Choroid plexus epithelial cell (primary cell): ENCODE results near the gene NTM.
A peak's percentile ranks its signal among the peaks of the same experiment; 100 is the strongest.

Experiments
- DNase-seq: peaks from one replicate; pipeline ENCODE4 v3.0.0-alpha.2; 2010; ENCODE audit warnings: low read depth
- H3K4me3 ChIP-seq: 2 replicates; pipeline ENCODE4 v1.5.1; 2011; ENCODE audit warnings: low read depth, mild to moderate bottlenecking, control low read depth, low read length, moderate library complexity
- CTCF ChIP-seq: conservative IDR thresholded peaks from 2 replicates; pipeline ENCODE4 v1.5.1; 2011; ENCODE audit warnings: low read depth, mild to moderate bottlenecking, control low read depth, inconsistent platforms, low read length, moderate library complexity

Gene NTM

GRCh38 chr11:132125988-132126871 lies 755.8 kb downstream of the NTM start:
- no peak for TF ChIP-seq CTCF
- peak overlapping the region; percentile 53 for H3K4me3 ChIP-seq
- peak; percentile 33 for DNase-seq

DNA sequence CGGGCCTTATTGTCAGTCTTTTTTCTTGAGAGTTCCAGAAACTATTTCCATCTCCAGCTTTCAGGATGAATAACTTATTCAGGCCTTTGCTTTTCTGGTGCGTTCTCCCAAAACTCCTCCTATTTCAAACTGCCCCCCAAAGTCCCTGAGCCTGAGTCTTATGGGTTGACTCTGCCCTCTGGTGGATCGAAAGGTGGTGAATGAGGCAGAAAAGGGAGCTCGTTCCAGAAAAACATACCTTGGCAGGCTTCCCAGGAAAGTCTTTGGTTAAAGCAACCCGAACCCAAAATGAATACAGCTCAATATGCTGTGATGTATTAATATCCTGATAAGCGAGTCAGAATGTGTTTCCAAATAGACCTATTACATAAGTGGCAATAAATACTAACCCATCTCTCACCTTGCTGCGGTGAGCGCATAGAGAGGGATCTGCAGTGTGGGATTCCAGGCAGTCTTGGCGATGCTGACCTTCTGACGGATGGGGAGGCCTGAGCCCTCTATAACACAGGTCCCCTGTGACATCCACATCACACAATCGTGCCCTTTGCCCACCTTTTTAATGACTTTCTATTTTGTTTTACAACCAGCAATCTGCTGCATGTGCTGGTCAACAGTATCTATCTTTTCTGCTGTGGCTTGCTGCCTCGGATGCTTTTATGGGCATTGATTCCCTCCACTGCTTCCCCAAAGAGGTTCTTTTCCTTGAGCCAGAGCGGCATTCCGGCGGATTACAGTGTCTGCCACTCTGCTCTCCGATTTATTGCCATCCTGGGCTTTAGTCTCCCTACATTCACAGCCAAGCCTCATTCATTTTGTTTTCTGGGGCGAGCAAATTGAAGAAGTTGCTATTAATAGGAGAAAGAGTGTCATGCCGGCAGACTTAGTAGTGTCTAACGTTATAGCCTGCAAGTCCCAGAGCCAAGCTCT lies 756.8 kb downstream of the NTM start:
- TF ChIP-seq CTCF, result peak; percentile 95
- DNase-seq, result peak; percentile 95

DNA sequence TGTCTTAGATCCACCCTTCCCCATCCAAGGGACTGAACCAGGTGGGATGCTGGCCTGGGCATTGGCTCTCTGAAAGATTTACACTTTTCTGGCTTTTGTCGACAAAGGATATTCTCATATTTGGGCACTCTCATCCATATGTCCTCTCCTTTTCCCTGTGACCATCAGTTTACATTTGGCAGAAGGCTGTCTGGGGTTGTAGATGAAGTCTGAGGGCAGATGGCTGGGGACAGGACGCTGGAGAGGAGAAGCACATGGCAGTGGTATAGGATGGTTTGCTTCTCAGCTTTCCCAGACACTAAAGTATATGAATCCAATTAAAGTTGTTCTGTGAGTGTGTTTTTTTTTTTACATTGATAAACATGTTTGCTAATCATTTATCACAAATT lies 757.5 kb downstream of the NTM start:
- H3K4me3 ChIP-seq, result no peak overlapping the region
- DNase-seq, result no peak

More for the DNA sequence above, 756.8 kb downstream of the NTM start:
- H3K4me3 ChIP-seq, result peak overlapping the region; percentile 53

DNA sequence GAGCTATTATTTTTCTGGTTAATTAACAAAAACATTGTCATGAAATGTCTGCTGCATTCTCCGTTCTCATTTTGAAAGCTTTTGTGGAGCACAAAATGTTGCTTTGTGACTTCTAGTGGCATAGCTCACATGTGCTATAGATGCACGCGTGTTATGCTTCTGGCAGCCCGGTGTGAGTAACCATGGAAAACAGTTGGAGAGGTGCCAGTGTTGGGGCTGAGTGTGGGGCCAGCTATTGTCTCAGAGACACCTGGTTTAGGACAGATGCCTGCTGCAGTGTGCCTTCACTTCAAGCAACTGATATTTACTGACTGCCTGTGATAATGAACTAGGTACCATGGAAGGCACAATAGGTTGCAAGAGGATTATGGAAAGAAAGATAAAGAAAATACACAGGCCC lies 760.6 kb downstream of the NTM start:
- no peak overlapping the region for H3K4me3 ChIP-seq
- no peak for DNase-seq
- TF ChIP-seq CTCF, result no peak

More for the DNA sequence above, 757.5 kb downstream of the NTM start:
- TF ChIP-seq CTCF, result no peak

DNA sequence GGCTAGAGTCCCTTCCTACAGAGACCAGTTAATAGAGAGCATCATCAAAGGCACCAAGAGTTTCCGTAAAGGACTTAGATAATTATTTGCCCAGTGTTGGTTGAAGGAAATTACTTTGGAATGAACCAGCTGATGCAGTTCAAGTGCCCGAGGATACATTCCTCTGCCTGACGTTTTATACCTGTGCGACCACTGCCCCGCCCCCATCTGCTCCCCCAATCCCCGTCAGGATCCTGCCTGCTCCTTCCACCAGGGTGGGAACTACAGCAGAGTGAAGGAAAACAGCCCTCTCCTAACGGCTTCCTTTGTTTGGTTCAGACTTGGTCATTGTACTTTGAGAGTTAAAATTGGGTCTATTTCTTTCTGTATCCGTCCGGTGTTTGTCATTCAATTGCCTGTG lies 761.5 kb downstream of the NTM start:
- DNase-seq, result no peak
- no peak for TF ChIP-seq CTCF
- H3K4me3 ChIP-seq, result no peak overlapping the region

DNA sequence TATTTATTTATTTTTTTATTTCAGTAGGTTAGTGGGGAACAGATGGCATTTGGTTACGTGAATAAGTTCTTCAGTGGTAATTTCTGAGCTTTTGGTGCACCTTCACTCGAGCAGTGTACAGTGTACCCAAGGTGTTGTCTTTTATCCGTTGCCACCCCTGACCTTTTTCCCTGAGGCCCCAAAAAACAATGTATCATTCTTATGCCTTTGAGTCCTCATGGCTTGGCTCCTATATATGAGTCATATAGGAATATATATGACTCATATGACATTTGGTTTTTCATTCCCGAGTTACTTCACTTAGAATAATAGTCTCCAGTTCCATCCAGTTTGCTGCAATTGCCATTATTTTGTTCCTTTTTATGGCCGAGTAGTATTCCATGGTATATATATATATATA lies 763.9 kb downstream of the NTM start:
- TF ChIP-seq CTCF, result no peak
- H3K4me3 ChIP-seq, result no peak overlapping the region
- DNase-seq, result no peak
